HCT116 (cell line): ENCODE data around the gene FRMPD4.

ENCODE experiments used
- ATF3 ChIP-seq: IDR thresholded peaks from 2 replicates; pipeline ENCODE4 v1.6.1; 2012
- CEBPB ChIP-seq: IDR thresholded peaks from 2 replicates; pipeline ENCODE4 v1.6.1; 2012; ENCODE audit warnings: low read depth
- CTCF ChIP-seq, 3 experiments: fragments of 200-600 bp in 1 of 3; sonication (generic) in 1 of 3; IDR thresholded peaks in 2 of 3; conservative IDR thresholded peaks in 1 of 3; 2 replicates each; pipeline ENCODE4 v1.5.1; 2012 to 2017; ENCODE audit warnings: low read depth in 2 of 3, low read length in 2 of 3, antibody characterized with exemption in 1 of 3, borderline replicate concordance in 1 of 3, control low read depth in 1 of 3, mild to moderate bottlenecking in 1 of 3, mixed read lengths in 1 of 3, mixed run types in 1 of 3, moderate library complexity in 1 of 3; ENCODE audit not compliant: insufficient read depth in 1 of 3
- ELF1 ChIP-seq: IDR thresholded peaks from 2 replicates; pipeline ENCODE4 v1.6.1; 2012; ENCODE audit warnings: low read depth, borderline replicate concordance
- EZH2 ChIP-seq: fragments of 200-600 bp; sonication (generic); IDR thresholded peaks from 2 replicates; pipeline ENCODE4 v1.6.1; 2017; ENCODE audit warnings: antibody characterized with exemption, mixed run types
- EZH2phosphoT487 ChIP-seq: fragments of 200-600 bp; IDR thresholded peaks from 2 replicates; pipeline ENCODE4 v1.6.1; 2018; ENCODE audit warnings: antibody characterized with exemption, borderline replicate concordance
- MAX ChIP-seq: IDR thresholded peaks from 2 replicates; pipeline ENCODE4 v1.6.1; 2012
- POLR2A ChIP-seq: IDR thresholded peaks from 2 replicates; pipeline ENCODE4 v1.7.0; 2011; ENCODE audit warnings: borderline replicate concordance; ENCODE audit not compliant: insufficient read depth, insufficient read length; ENCODE audit errors: extremely low read depth
- POLR2AphosphoS5 ChIP-seq: IDR thresholded peaks from 2 replicates; pipeline ENCODE4 v1.6.1; 2011; ENCODE audit warnings: mild to moderate bottlenecking, low read depth, low read length, moderate library complexity
- RAD21 ChIP-seq: IDR thresholded peaks from 2 replicates; pipeline ENCODE4 v1.6.1; 2012; ENCODE audit warnings: low read depth, mild to moderate bottlenecking
- REST ChIP-seq: IDR thresholded peaks from 2 replicates; pipeline ENCODE4 v1.6.1; 2012; ENCODE audit warnings: low read depth
- SP1 ChIP-seq: IDR thresholded peaks from 2 replicates; pipeline ENCODE4 v1.6.1; 2012; ENCODE audit warnings: low read depth
- ZNF274 ChIP-seq: fragments of 200-500 bp; sonication (Bioruptor generic); IDR thresholded peaks from 2 replicates; pipeline ENCODE4 v1.6.1; 2014; ENCODE audit warnings: mild to moderate bottlenecking, low read depth, low read length, inconsistent platforms

- TF ChIP-seq ZNF274 (no peak), POLR2A (no peak), CTCF (IDR thresholded peaks at IDR 0.05 in 2 of 3, conservative IDR thresholded peaks at IDR 0.05 in 1 of 3; ENCODE audit: borderline replicate concordance in 1 of 3, insufficient read depth in 1 of 3, low read depth in 2 of 3, low read length in 2 of 3) (no peak), POLR2AphosphoS5 (no peak), ATF3 (no peak), MAX (no peak), EZH2 (no peak), CEBPB (no peak), ELF1 (no peak), EZH2phosphoT487 (no peak), REST (no peak), SP1 (no peak), RAD21 (no peak)
Observed at GRCh38 chrX:12564221-12564620, 425.9 kb downstream of the FRMPD4 start.
